Measurements from ENCODE around the gene TTLL6.
"Not testable (repeated sequence)": the region's sequence is repeated elsewhere in the genome, so short reads cannot be mapped to it uniquely, and the experiment has no call there.

Gene TTLL6

GRCh38 chr17:48722915-48723422 lies 94.1 kb downstream of the TTLL6 start, which contains the start of gene PRAC2:
TSS of gene PRAC2 (plus strand) at chr17:48723185. CDS start at chr17:48724411, 1,226 bp downstream.
- DNase-seq = peak in 3 of 4 experiments; percentile 31 to 50 (median 40)

- DNase-seq = no peak
Observed at GRCh38 chr17:48722201-48722907, 94.7 kb downstream of the TTLL6 start, which contains the start of gene PRAC1. TSS of gene PRAC1 (minus strand) at chr17:48722518. CDS start at chr17:48722392, 126 bp downstream.

- no peak for DNase-seq
Observed at GRCh38 chr17:48721009-48721402, 96.0 kb downstream of the TTLL6 start.

- no peak for DNase-seq
Observed at GRCh38 chr17:48720266-48721008, 96.6 kb downstream of the TTLL6 start.

GRCh38 chr17:48719642-48720265 lies 97.3 kb downstream of the TTLL6 start:
- no peak for DNase-seq

GRCh38 chr17:48718761-48719641 lies 98.0 kb downstream of the TTLL6 start:
- DNase-seq = peak in 1 of 4 experiments; percentile 16

GRCh38 chr17:48718227-48718760 lies 98.7 kb downstream of the TTLL6 start:
- DNase-seq = no peak

GRCh38 chr17:48717367-48718226 lies 99.4 kb downstream of the TTLL6 start:
- DNase-seq = no peak

GRCh38 chr17:48716549-48716948 lies 100.5 kb downstream of the TTLL6 start:
- not testable (repeated sequence) for DNase-seq

- peak in 1 of 4 experiments; percentile 19 for DNase-seq
Observed at GRCh38 chr17:48715496-48716399, 101.3 kb downstream of the TTLL6 start.
